Left lobe of liver (tissue), 2 donors: Measurements from ENCODE around the gene BCL6B. TPM values are rescaled to one million over a fixed set of nuclear protein-coding genes. Genes with fewer than 3 reads are reported as not detected.
A peak's percentile ranks its signal among the peaks of the same experiment; 100 is the strongest.
"Not testable (repeated sequence)": the region's sequence is repeated elsewhere in the genome, so short reads cannot be mapped to it uniquely, and the experiment has no call there.

ENCODE experiments used
- ATAC-seq: fragments of 200-7000 bp; cut with Tn5 transposase; one replicate; pipeline ENCODE4 v1.9.1; 2020; ENCODE audit warnings: mild to moderate bottlenecking, moderate library complexity
- DNase-seq: peaks from one replicate; pipeline ENCODE4 v3.0.0-alpha.2; 2020; ENCODE audit warnings: low spot score
- total RNA-seq: library from RNA; stranded (reverse); gene quantifications from one replicate; pipeline ENCODE4 v1.2.1, GENCODE V29; 2021
- donor health status: DM: no; HTN: no; CAD: no; lungs with moderate emphysema.
- donor health status: DM: no; HTN: yes; CAD: no.

BCL6B gene
- total RNA-seq, 1 donor from 2014 or later: 1.7 TPM

- ATAC-seq (no peak), DNase-seq (no peak)
These were observed 3.7 kb downstream of the BCL6B start for GRCh38 chr17:7026471-7027115.

GRCh38 chr17:7027335-7027734 lies 4.5 kb downstream of the BCL6B start:
- ATAC-seq: no peak
- no peak for DNase-seq

GRCh38 chr17:7029096-7029495 lies 6.2 kb downstream of the BCL6B start:
- no peak for ATAC-seq
- DNase-seq: no peak

GRCh38 chr17:7029659-7030058 lies 6.8 kb downstream of the BCL6B start:
- ATAC-seq: no peak
- no peak for DNase-seq

GRCh38 chr17:7034955-7035590 lies 12.2 kb downstream of the BCL6B start:
- ATAC-seq (peak; percentile 0), DNase-seq (no peak)

- ATAC-seq (peak; percentile 74), DNase-seq (peak; percentile 100)
These were observed 12.9 kb downstream of the BCL6B start, which contains the start of gene SLC16A13 for GRCh38 chr17:7035591-7036368. Gene SLC16A13, plus strand, starts transcription at chr17:7036015. Its CDS starts 368 bp downstream, at chr17:7036383.

GRCh38 chr17:7038025-7038862 lies 15.4 kb downstream of the BCL6B start:
- DNase-seq (peak; percentile 83), ATAC-seq (peak; percentile 26)

- ATAC-seq: no peak
- no peak for DNase-seq
These were observed 17.0 kb downstream of the BCL6B start for GRCh38 chr17:7039832-7040231.

- DNase-seq: no peak
- peak; percentile 8 for ATAC-seq
These were observed 19.0 kb downstream of the BCL6B start for GRCh38 chr17:7041607-7042500.

GRCh38 chr17:7042501-7043181 lies 19.8 kb downstream of the BCL6B start:
- ATAC-seq (peak; percentile 3), DNase-seq (no peak)

GRCh38 chr17:7043182-7043496 lies 20.3 kb downstream of the BCL6B start:
- ATAC-seq (peak; percentile 59), DNase-seq (peak; percentile 75)

- DNase-seq (peak; percentile 73), ATAC-seq (peak; percentile 29)
These were observed 20.8 kb downstream of the BCL6B start, which contains the start of gene SLC16A11 for GRCh38 chr17:7043497-7044198. Gene SLC16A11, minus strand, starts transcription at chr17:7044092. Its CDS starts 579 bp downstream, at chr17:7043513.

- peak; percentile 36 for ATAC-seq
- no peak for DNase-seq
These were observed 22.8 kb downstream of the BCL6B start for GRCh38 chr17:7045492-7046126.

GRCh38 chr17:7046127-7046724 lies 23.4 kb downstream of the BCL6B start:
- DNase-seq: no peak

GRCh38 chr17:7046725-7047397 lies 24.0 kb downstream of the BCL6B start:
- not testable (repeated sequence) for DNase-seq, ATAC-seq

More at GRCh38 chr17:7046127-7046724, 23.4 kb downstream of the BCL6B start:
- ATAC-seq: no peak

GRCh38 chr17:7047566-7047965 lies 24.7 kb downstream of the BCL6B start:
- ATAC-seq (no peak), DNase-seq (no peak)

- ATAC-seq (no peak), DNase-seq (no peak)
These were observed 26.1 kb downstream of the BCL6B start for GRCh38 chr17:7048968-7049367.
